Esophagus muscularis mucosa (tissue), 4 donors: ENCODE results near the gene TNFSF11. TPM values are rescaled to one million over a fixed set of nuclear protein-coding genes. Genes with fewer than 3 reads are reported as not detected.
"Not testable (repeated sequence)": the region's sequence is repeated elsewhere in the genome, so short reads cannot be mapped to it uniquely, and the experiment has no call there.

ENCODE experiments used
- DNase-seq: peaks from one replicate; pipeline ENCODE4 v3.0.0-alpha.2; 2017; ENCODE audit errors: extremely low spot score
- H3K27ac ChIP-seq, 4 donors: fragments of 200-600 bp; sonication (generic); replicated peaks in 1 of 4; 1 replicate in 3 of 4; 2 replicates in 1 of 4; pipeline ENCODE4 v1.5.1; 2016 to 2019; ENCODE audit warnings: mild to moderate bottlenecking in 1 of 4
- H3K27me3 ChIP-seq, 4 donors: fragments of 200-600 bp; sonication (generic); one replicate each; pipeline versions ENCODE4 v1.5.1 to v1.6.0; 2016 to 2019
- H3K36me3 ChIP-seq, 4 donors: fragments of 200-600 bp; sonication (generic); one replicate each; pipeline ENCODE4 v1.5.1; 2016 to 2019
- H3K4me1 ChIP-seq, 4 donors: fragments of 200-600 bp; sonication (generic); one replicate each; pipeline ENCODE4 v1.5.1; 2016 to 2019
- H3K4me3 ChIP-seq, 4 donors: fragments of 200-600 bp; sonication (generic); 1 replicate in 2 of 4; 2 replicates in 2 of 4; pipeline ENCODE4 v1.5.1; 2016 to 2019; ENCODE audit warnings: mild to moderate bottlenecking in 4 of 4, moderate library complexity in 1 of 4
- H3K9me3 ChIP-seq, 4 donors: fragments of 200-600 bp; sonication (generic); 1 replicate in 3 of 4; 2 replicates in 1 of 4; pipeline ENCODE4 v1.5.1; 2016 to 2019
- CTCF ChIP-seq, 3 experiments: fragments of 200-600 bp in 2 of 3; fragments of 450-650 bp in 1 of 3; sonication (generic) in 2 of 3; IDR thresholded peaks; one replicate each; pipeline ENCODE4 v1.5.1; 2017 to 2019; ENCODE audit warnings: antibody characterized with exemption in 3 of 3, mild to moderate bottlenecking in 2 of 3, moderate library complexity in 1 of 3
- EP300 ChIP-seq: sonication (generic); formaldehyde crosslinking; IDR thresholded peaks from one replicate; pipeline ENCODE4 v1.6.1; 2017; ENCODE audit warnings: antibody characterized with exemption
- POLR2A ChIP-seq: fragments of 450-650 bp; IDR thresholded peaks from one replicate; pipeline ENCODE4 v1.6.1; 2017; ENCODE audit warnings: antibody characterized with exemption, moderate library complexity, mild to moderate bottlenecking, low read depth
- POLR2AphosphoS5 ChIP-seq, 2 donors: sonication (generic); formaldehyde crosslinking; IDR thresholded peaks; one replicate each; pipeline ENCODE4 v1.6.1; 2017; ENCODE audit warnings: antibody characterized with exemption in 2 of 2
- WGBS: methylation state at CpG from one replicate; pipeline ENCODE4 v1.1.5; 2018; 5-methylcytosine and 5-hydroxymethylcytosine counted together
- intact Hi-C: fragments of 100-400 bp; cut with DNase I; formaldehyde crosslinking; loops from one replicate; pipeline ENCODE4 v1.15.1; 2023
- total RNA-seq, 4 donors: library from RNA; depleted of rRNA; stranded (reverse); fragments of >200 nt; gene quantifications; one replicate each; pipeline versions ENCODE4 v1.1.0 to v1.2.1, GENCODE V29; 2016

TNFSF11 gene
- total RNA-seq, 4 donors from 2014 or later, result 0.17 TPM; not detected in 3

- no peaks in the 10 kb centered on the region for H3K36me3 ChIP-seq
- intact Hi-C loops, result no loop called here
- no peak for TF ChIP-seq CTCF (IDR thresholded peaks at IDR 0.05)
- TF ChIP-seq POLR2A, result no peak
- no peak for TF ChIP-seq EP300
- no peak for TF ChIP-seq POLR2AphosphoS5 (IDR thresholded peaks at IDR 0.05)
- H3K27ac ChIP-seq, result no peak overlapping the region
- H3K27me3 ChIP-seq, result no peaks in the 10 kb centered on the region
- no peak overlapping the region for H3K4me3 ChIP-seq
- H3K9me3 ChIP-seq, result no peaks in the 10 kb centered on the region
- H3K4me1 ChIP-seq, result no peaks in the 10 kb centered on the region
- peak; percentile 66 for DNase-seq
- WGBS, result 100% methylated on average over 1 of the region's 1 CpG
These were observed 26.3 kb upstream of the TNFSF11 start for GRCh38 chr13:42547612-42548011.

GRCh38 chr13:42548731-42549551 lies 25.0 kb upstream of the TNFSF11 start:
- no peaks in the 10 kb centered on the region for H3K27me3 ChIP-seq
- H3K27ac ChIP-seq, result no peak overlapping the region
- H3K4me1 ChIP-seq, result no peaks in the 10 kb centered on the region
- H3K9me3 ChIP-seq, result no peaks in the 10 kb centered on the region
- WGBS, result 62% methylated on average over 10 of the region's 10 CpGs
- DNase-seq, result peak; percentile 75
- H3K36me3 ChIP-seq, result no peaks in the 10 kb centered on the region
- intact Hi-C loops, result no loop called here
- TF ChIP-seq POLR2AphosphoS5 (IDR thresholded peaks at IDR 0.05), result no peak
- H3K4me3 ChIP-seq, result no peak overlapping the region

- TF ChIP-seq POLR2A (no peak), CTCF (IDR thresholded peaks at IDR 0.05) (no peak), EP300 (no peak), POLR2AphosphoS5 (IDR thresholded peaks at IDR 0.05) (no peak)
- no peak for DNase-seq
- Histone ChIP-seq H3K27ac (no peak overlapping the region), H3K4me1 (no peaks in the 10 kb centered on the region), H3K4me3 (no peak overlapping the region), H3K9me3 (no peaks in the 10 kb centered on the region), H3K36me3 (no peaks in the 10 kb centered on the region), H3K27me3 (no peaks in the 10 kb centered on the region)
- intact Hi-C loops, result no loop called here
- WGBS, result 64% methylated on average over 4 of the region's 4 CpGs
These were observed 24.4 kb upstream of the TNFSF11 start for GRCh38 chr13:42549552-42549936.

GRCh38 chr13:42551611-42552010 lies 22.3 kb upstream of the TNFSF11 start:
- DNase-seq, result no peak
- intact Hi-C loops, result no loop called here
- Histone ChIP-seq H3K27ac (no peak overlapping the region), H3K27me3 (no peaks in the 10 kb centered on the region), H3K4me1 (no peaks in the 10 kb centered on the region), H3K36me3 (no peaks in the 10 kb centered on the region), H3K9me3 (no peaks in the 10 kb centered on the region), H3K4me3 (no peak overlapping the region)
- TF ChIP-seq POLR2AphosphoS5 (IDR thresholded peaks at IDR 0.05) (no peak), EP300 (no peak)
- WGBS, result 90% methylated on average over 2 of the region's 2 CpGs

GRCh38 chr13:42553098-42554046 lies 20.6 kb upstream of the TNFSF11 start:
- 81% methylated on average over 3 of the region's 3 CpGs for WGBS
- Histone ChIP-seq H3K4me3 (no peak overlapping the region), H3K27me3 (no peaks in the 10 kb centered on the region), H3K36me3 (no peaks in the 10 kb centered on the region), H3K27ac (no peak overlapping the region), H3K4me1 (no peaks in the 10 kb centered on the region), H3K9me3 (no peaks in the 10 kb centered on the region)
- intact Hi-C loops, result no loop called here
- no peak for DNase-seq
- no peak for TF ChIP-seq POLR2AphosphoS5 (IDR thresholded peaks at IDR 0.05)

GRCh38 chr13:42559057-42559456 lies 14.9 kb upstream of the TNFSF11 start:
- Histone ChIP-seq H3K4me3 (no peak overlapping the region), H3K9me3 (peaks cover 0 to 2% (median under 1%) of the 10 kb centered on the region in 4 donors), H3K27me3 (no peaks in the 10 kb centered on the region), H3K4me1 (no peaks in the 10 kb centered on the region), H3K36me3 (no peaks in the 10 kb centered on the region), H3K27ac (no peak overlapping the region)
- no peak for DNase-seq
- intact Hi-C loops, result no loop called here
- TF ChIP-seq CTCF (IDR thresholded peaks at IDR 0.05) (no peak), POLR2A (no peak), EP300 (no peak), POLR2AphosphoS5 (IDR thresholded peaks at IDR 0.05) (no peak)

- 96% methylated on average over 22 of the region's 36 CpGs for WGBS
- intact Hi-C loops, H3K27me3 ChIP-seq, H3K4me1 ChIP-seq, DNase-seq, H3K9me3 ChIP-seq, H3K27ac ChIP-seq, H3K36me3 ChIP-seq, H3K4me3 ChIP-seq: not testable (repeated sequence)
These were observed 14.3 kb upstream of the TNFSF11 start for GRCh38 chr13:42559573-42560218.

- not testable (repeated sequence) for H3K4me3 ChIP-seq, H3K4me1 ChIP-seq
- WGBS, result 73% methylated on average over 6 of the region's 6 CpGs
These were observed 13.6 kb upstream of the TNFSF11 start for GRCh38 chr13:42560320-42560719.

More at GRCh38 chr13:42560320-42560719, 13.6 kb upstream of the TNFSF11 start:
- intact Hi-C loops, H3K27me3 ChIP-seq, H3K9me3 ChIP-seq, H3K36me3 ChIP-seq, H3K27ac ChIP-seq, DNase-seq: not testable (repeated sequence)
